K562 (cell line): ENCODE data around the gene PNPO.

ENCODE experiments used
- GABPB1 ChIP-seq: sonication (generic); formaldehyde crosslinking; IDR thresholded peaks from 2 replicates; pipeline ENCODE4 v1.8.0; 2022; ENCODE audit warnings: mild to moderate bottlenecking, missing genetic modification reagents
- HDAC2 ChIP-seq: fragments of 450-650 bp; IDR thresholded peaks from 2 replicates; pipeline ENCODE4 v1.6.1; 2016; ENCODE audit warnings: mild to moderate bottlenecking
- HNRNPH1 ChIP-seq: fragments of 200-400 bp; formaldehyde crosslinking; optimal IDR thresholded peaks from 2 replicates; pipeline ENCODE3; 2017; ENCODE audit warnings: low read depth, mild to moderate bottlenecking, low read length, moderate library complexity
- SOX6 ChIP-seq: fragments of 450-650 bp; IDR thresholded peaks from 2 replicates; pipeline ENCODE4 v1.6.1; 2014; ENCODE audit warnings: mild to moderate bottlenecking
- ZNF174 ChIP-seq: fragments of 250-450 bp; sonication (Bioruptor Pico); IDR thresholded peaks from 2 replicates; pipeline ENCODE4 v1.4.0; 2020; ENCODE audit warnings: mild to moderate bottlenecking
- ZNF586 ChIP-seq: fragments of 450-650 bp; formaldehyde crosslinking; conservative IDR thresholded peaks from 2 replicates; pipeline ENCODE4 v1.4.0; 2020; ENCODE audit warnings: mild to moderate bottlenecking, moderate library complexity
- TF ChIP-seq, protein P1 (sequence below): fragments of 450-650 bp; formaldehyde crosslinking; IDR thresholded peaks from 2 replicates; pipeline ENCODE4 v1.4.0; 2022; ENCODE audit warnings: missing genetic modification characterization

DNA sequence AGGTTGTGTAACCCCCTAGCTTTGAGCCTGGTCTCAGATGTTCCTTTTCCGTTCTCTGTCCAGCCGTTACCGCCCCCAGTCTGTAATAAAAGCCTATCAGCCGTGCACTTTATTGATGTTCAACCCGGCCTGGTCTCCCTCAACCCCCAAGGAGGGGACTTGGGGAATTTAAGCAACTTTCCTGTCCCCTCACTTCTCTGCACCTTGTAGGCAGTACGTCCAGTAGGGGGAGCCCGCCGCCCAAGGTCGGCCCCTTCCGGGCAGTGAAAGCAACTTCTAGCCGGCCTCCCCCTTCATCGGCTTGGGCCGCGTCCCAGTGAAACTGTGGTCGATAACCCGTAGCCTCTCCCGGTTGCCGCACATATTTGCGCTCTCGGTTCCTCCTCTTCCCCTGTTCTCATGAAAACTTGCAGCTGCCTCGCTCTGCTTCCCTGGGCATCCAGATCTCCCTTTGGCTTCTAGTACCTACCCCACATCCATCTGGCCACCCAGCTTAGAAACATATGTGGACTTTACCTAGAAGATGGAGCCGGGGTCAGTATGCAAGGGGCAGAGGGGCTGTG, 7.9 kb downstream of the PNPO start:
- TF ChIP-seq GABPB1 (CRISPR knock-in tag) (peak; percentile 48; the same call in 1 of the 2 replicates), ZNF586 (CRISPR knock-in tag) (no peak), ZNF174 (CRISPR knock-in tag) (no peak), HDAC2 (no peak), SOX6 (no peak), HNRNPH1 (no peak)
- TF ChIP-seq, protein P1, sequence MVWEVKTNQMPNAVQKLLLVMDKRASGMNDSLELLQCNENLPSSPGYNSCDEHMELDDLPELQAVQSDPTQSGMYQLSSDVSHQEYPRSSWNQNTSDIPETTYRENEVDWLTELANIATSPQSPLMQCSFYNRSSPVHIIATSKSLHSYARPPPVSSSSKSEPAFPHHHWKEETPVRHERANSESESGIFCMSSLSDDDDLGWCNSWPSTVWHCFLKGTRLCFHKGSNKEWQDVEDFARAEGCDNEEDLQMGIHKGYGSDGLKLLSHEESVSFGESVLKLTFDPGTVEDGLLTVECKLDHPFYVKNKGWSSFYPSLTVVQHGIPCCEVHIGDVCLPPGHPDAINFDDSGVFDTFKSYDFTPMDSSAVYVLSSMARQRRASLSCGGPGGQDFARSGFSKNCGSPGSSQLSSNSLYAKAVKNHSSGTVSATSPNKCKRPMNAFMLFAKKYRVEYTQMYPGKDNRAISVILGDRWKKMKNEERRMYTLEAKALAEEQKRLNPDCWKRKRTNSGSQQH (CRISPR knock-in tag): no peak
